ENCODE measurements around the gene GPR87. TPM values are rescaled to one million over a fixed set of nuclear protein-coding genes. Genes with fewer than 3 reads are reported as not detected.

GPR87 gene
- polyA plus RNA-seq, 3 donors from 2014 or later, result not detected

GRCh38 chr3:151309566-151309965, 7.1 kb downstream of the GPR87 start:
- H3K27ac Mint-ChIP-seq, result no peak overlapping the region
- no peak overlapping the region for H3K4me3 Mint-ChIP-seq
- no peaks in the 10 kb centered on the region for H3K9me3 Mint-ChIP-seq
- peaks cover 32 to 47% of the 10 kb centered on the region in 2 donors for H3K4me1 Mint-ChIP-seq
- DNase-seq, result no peak
- peaks cover 0 to 2% (median 0%) of the 10 kb centered on the region in 3 donors for H3K27me3 Mint-ChIP-seq (ENCODE audit: low read depth in 3 of 3)
- no peaks in the 10 kb centered on the region for H3K36me3 Mint-ChIP-seq

DNA sequence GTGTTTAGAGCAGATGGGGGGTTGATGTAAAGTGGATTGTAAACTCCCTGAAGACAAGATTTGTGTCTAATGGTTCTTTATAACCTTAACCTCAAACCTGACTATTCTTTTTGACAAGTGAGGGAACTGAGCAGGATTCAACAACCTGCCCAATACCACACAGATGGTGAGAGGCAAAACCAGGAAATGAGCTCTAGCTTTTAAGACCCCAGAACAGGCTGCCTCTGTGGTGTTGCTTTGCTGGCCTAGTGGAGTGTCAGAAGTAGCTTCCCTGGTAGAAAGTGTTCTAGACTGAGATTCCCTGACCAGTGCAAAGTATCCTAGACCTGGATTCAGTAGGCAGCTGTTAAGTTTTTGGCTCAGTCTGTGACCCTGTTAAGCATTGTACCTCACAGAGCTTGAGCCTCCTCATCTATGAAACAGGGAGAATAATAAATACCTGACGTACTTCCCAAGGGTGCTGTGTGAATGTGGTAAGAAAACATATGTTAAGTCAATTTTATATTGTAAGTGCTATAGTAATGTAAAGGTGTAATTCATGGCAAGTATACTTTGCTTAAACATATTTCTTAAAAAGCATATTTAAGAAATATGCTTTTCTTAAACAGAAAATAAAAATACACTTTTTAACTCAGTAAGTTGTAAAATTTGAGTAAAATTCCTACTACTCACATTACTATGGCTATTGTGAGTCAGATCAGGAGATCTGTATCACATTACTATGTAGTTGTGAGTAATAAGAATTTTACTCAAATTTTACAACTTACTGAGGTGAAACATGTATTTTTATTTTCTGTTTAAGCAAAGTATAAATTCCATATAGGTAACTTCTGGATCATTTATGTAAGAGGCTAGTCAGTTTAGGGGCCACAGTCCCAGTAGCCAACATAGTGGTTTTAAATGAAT, 8.8 kb downstream of the GPR87 start:
- DNase-seq, result no peak
- Mint-ChIP-seq H3K4me1 (peaks cover 35 to 53% of the 10 kb centered on the region in 2 donors), H3K27ac (peak overlapping the region in 1 of 6 donors; percentile 20), H3K9me3 (no peaks in the 10 kb centered on the region), H3K4me3 (peak overlapping the region in 1 of 5 donors; percentile 37), H3K36me3 (no peaks in the 10 kb centered on the region), H3K27me3 (ENCODE audit: low read depth in 3 of 3) (peaks cover 0 to 2% (median 2%) of the 10 kb centered on the region in 3 donors)

- no peak for DNase-seq
- Mint-ChIP-seq H3K4me1 (peaks cover 35 to 53% of the 10 kb centered on the region in 2 donors), H3K36me3 (no peaks in the 10 kb centered on the region), H3K4me3 (no peak overlapping the region), H3K27ac (peak overlapping the region in 1 of 6 donors; percentile 20), H3K27me3 (ENCODE audit: low read depth in 3 of 3) (peaks cover 0 to 2% (median 2%) of the 10 kb centered on the region in 3 donors), H3K9me3 (no peaks in the 10 kb centered on the region)
These were observed 9.5 kb downstream of the GPR87 start for GRCh38 chr3:151307131-151307530.

GRCh38 chr3:151306168-151306810, 10.3 kb downstream of the GPR87 start:
- peaks cover 1 to 2% (median 2%) of the 10 kb centered on the region in 3 donors for H3K27me3 Mint-ChIP-seq (ENCODE audit: low read depth in 3 of 3)
- DNase-seq, result no peak
- H3K36me3 Mint-ChIP-seq, result no peaks in the 10 kb centered on the region
- H3K27ac Mint-ChIP-seq, result peak overlapping the region in 3 of 6 donors; percentile 9 to 45 (median 36)
- no peaks in the 10 kb centered on the region for H3K9me3 Mint-ChIP-seq
- H3K4me3 Mint-ChIP-seq, result peak overlapping the region; percentile 25 to 68 (median 50)
- peaks cover 35 to 53% of the 10 kb centered on the region in 2 donors for H3K4me1 Mint-ChIP-seq

- no peaks in the 10 kb centered on the region for H3K36me3 Mint-ChIP-seq
- H3K4me1 Mint-ChIP-seq, result peaks cover 35 to 53% of the 10 kb centered on the region in 2 donors
- peak overlapping the region in 3 of 6 donors; percentile 9 to 36 (median 31) for H3K27ac Mint-ChIP-seq
- no peaks in the 10 kb centered on the region for H3K9me3 Mint-ChIP-seq
- peaks cover 2 to 3% (median 2%) of the 10 kb centered on the region in 3 donors for H3K27me3 Mint-ChIP-seq (ENCODE audit: low read depth in 3 of 3)
- no peak for DNase-seq
- H3K4me3 Mint-ChIP-seq, result peak overlapping the region; percentile 8 to 68 (median 50)
These were observed 10.9 kb downstream of the GPR87 start for GRCh38 chr3:151305775-151306151.

DNA sequence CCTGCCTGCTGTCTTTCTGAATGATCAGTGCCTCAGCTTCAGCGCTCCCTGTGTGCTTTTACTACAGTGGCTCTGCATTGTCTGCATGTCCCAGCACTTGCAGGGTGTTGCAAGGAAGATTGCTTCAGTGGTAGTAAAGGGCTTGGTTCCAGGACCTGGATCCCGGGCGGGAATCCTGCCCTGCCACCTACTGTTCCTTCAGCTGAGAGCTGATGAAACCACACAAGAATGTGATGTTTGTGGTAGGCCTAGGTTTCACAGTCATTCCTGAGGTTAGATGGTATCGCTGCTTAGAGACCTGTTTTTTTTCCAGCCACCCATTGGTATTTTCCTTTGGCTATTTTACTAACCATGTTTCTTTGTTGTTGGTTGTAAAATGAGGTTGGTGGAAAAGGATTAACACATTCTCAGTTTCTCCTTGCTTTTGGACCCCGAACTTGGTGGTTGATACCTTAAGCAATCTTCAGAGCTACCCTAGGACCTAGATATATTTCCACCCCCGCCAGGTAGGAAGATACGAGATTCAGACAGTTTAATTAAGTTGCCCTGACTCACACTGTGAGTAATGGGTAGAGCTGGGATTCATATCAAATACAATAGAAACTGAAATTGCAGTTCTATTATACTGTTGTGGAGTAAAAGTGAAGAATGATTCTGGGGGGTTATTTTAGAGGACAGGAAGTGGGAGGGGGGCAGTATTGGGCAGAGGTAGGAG, 11.4 kb downstream of the GPR87 start:
- H3K36me3 Mint-ChIP-seq, result no peaks in the 10 kb centered on the region
- no peaks in the 10 kb centered on the region for H3K9me3 Mint-ChIP-seq
- peaks cover 35 to 53% of the 10 kb centered on the region in 2 donors for H3K4me1 Mint-ChIP-seq
- peaks cover 2 to 4% (median 2%) of the 10 kb centered on the region in 3 donors for H3K27me3 Mint-ChIP-seq (ENCODE audit: low read depth in 3 of 3)
- H3K27ac Mint-ChIP-seq, result peak overlapping the region in 1 of 6 donors; percentile 39
- peak overlapping the region; percentile 8 to 68 (median 48) for H3K4me3 Mint-ChIP-seq
- DNase-seq, result peak in 1 of 3 donors; percentile 19

- H3K36me3 Mint-ChIP-seq, result no peaks in the 10 kb centered on the region
- H3K4me3 Mint-ChIP-seq, result no peak overlapping the region
- peaks cover 35 to 46% of the 10 kb centered on the region in 2 donors for H3K4me1 Mint-ChIP-seq
- H3K27ac Mint-ChIP-seq, result no peak overlapping the region
- H3K27me3 Mint-ChIP-seq (ENCODE audit: low read depth in 3 of 3), result peaks cover 2 to 4% (median 2%) of the 10 kb centered on the region in 3 donors
- H3K9me3 Mint-ChIP-seq, result no peaks in the 10 kb centered on the region
- DNase-seq, result no peak
These were observed 12.9 kb downstream of the GPR87 start for GRCh38 chr3:151303751-151304150.

GRCh38 chr3:151301787-151302186, 14.8 kb downstream of the GPR87 start:
- peaks cover 2 to 4% (median 2%) of the 10 kb centered on the region in 3 donors for H3K27me3 Mint-ChIP-seq (ENCODE audit: low read depth in 3 of 3)
- no peak overlapping the region for H3K4me3 Mint-ChIP-seq
- H3K9me3 Mint-ChIP-seq, result no peaks in the 10 kb centered on the region
- peaks cover 24 to 27% of the 10 kb centered on the region in 2 donors for H3K4me1 Mint-ChIP-seq
- no peak overlapping the region for H3K27ac Mint-ChIP-seq
- DNase-seq, result no peak
- no peaks in the 10 kb centered on the region for H3K36me3 Mint-ChIP-seq

DNA sequence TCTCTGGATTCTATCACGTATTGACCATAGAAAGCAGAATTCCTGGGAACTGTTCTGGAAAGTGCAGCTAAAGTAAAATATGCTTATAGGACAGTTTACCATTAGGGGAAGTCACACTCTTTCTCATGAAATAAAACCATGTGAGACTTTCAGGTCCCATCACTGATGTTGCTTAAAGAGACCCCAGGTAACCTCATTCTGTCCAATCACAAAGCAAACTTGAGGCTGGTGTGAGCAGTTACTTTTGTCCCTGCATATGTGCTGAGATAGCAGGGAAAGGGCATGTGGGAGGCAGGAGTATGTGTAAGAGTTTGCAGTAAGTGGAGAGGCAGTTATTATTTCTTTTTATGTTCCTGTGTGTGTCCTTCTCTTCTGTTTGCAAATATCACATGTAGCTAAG, 16.1 kb downstream of the GPR87 start:
- no peaks in the 10 kb centered on the region for H3K9me3 Mint-ChIP-seq
- no peak overlapping the region for H3K4me3 Mint-ChIP-seq
- no peak for DNase-seq
- peaks cover 11 to 15% of the 10 kb centered on the region in 2 donors for H3K4me1 Mint-ChIP-seq
- no peak overlapping the region for H3K27ac Mint-ChIP-seq
- peaks cover 0 to 5% (median 2%) of the 10 kb centered on the region in 3 donors for H3K27me3 Mint-ChIP-seq (ENCODE audit: low read depth in 3 of 3)
- no peaks in the 10 kb centered on the region for H3K36me3 Mint-ChIP-seq

- no peaks in the 10 kb centered on the region for H3K36me3 Mint-ChIP-seq
- H3K4me1 Mint-ChIP-seq, result peaks cover 4% of the 10 kb centered on the region in 2 donors
- peaks cover 0 to 6% (median 2%) of the 10 kb centered on the region in 3 donors for H3K27me3 Mint-ChIP-seq (ENCODE audit: low read depth in 3 of 3)
These were observed 17.6 kb downstream of the GPR87 start for GRCh38 chr3:151299006-151299405.

GRCh38 chr3:151297429-151297828, 19.2 kb downstream of the GPR87 start:
- Mint-ChIP-seq H3K36me3 (no peaks in the 10 kb centered on the region), H3K4me1 (no peaks in the 10 kb centered on the region), H3K27me3 (ENCODE audit: low read depth in 3 of 3) (peaks cover 0 to 8% (median 0%) of the 10 kb centered on the region in 3 donors), H3K4me3 (no peak overlapping the region), H3K9me3 (no peaks in the 10 kb centered on the region), H3K27ac (no peak overlapping the region)
- DNase-seq, result no peak

More at GRCh38 chr3:151299006-151299405, 17.6 kb downstream of the GPR87 start:
- Mint-ChIP-seq H3K4me3 (no peak overlapping the region), H3K27ac (no peak overlapping the region), H3K9me3 (no peaks in the 10 kb centered on the region)
- no peak for DNase-seq

- Mint-ChIP-seq H3K27ac (no peak overlapping the region), H3K36me3 (no peaks in the 10 kb centered on the region), H3K4me1 (no peaks in the 10 kb centered on the region), H3K27me3 (ENCODE audit: low read depth in 3 of 3) (peaks cover 0 to 10% (median 0%) of the 10 kb centered on the region in 3 donors), H3K4me3 (no peak overlapping the region), H3K9me3 (no peaks in the 10 kb centered on the region)
- no peak for DNase-seq
These were observed 20.4 kb downstream of the GPR87 start for GRCh38 chr3:151296226-151296625.

- Mint-ChIP-seq H3K4me3 (no peak overlapping the region), H3K4me1 (no peaks in the 10 kb centered on the region), H3K36me3 (no peaks in the 10 kb centered on the region), H3K9me3 (no peaks in the 10 kb centered on the region), H3K27me3 (ENCODE audit: low read depth in 3 of 3) (peaks cover 0 to 7% (median 2%) of the 10 kb centered on the region in 3 donors), H3K27ac (no peak overlapping the region)
- no peak for DNase-seq
These were observed 23.5 kb downstream of the GPR87 start for GRCh38 chr3:151293127-151293526.
